GM23338 (cell line): ENCODE data around the gene CAV2.

Source experiments
- CREB1 ChIP-seq: fragments of 250-450 bp; sonication (Bioruptor Pico); IDR thresholded peaks from 2 replicates; pipeline ENCODE4 v1.5.0; 2020; ENCODE audit warnings: low read depth, mild to moderate bottlenecking, moderate library complexity
- EZH2 ChIP-seq: fragments of 200-600 bp; sonication (generic); IDR thresholded peaks from one replicate; pipeline ENCODE4 v1.8.0; 2017; ENCODE audit warnings: antibody characterized with exemption, mild to moderate bottlenecking, low read depth; ENCODE audit not compliant: unreplicated experiment
- EZH2phosphoT487 ChIP-seq: fragments of 200-600 bp; sonication (generic); IDR thresholded peaks from one replicate; pipeline ENCODE4 v1.8.1; 2018; ENCODE audit warnings: antibody characterized with exemption; ENCODE audit not compliant: unreplicated experiment
- JUNB ChIP-seq: IDR thresholded peaks from one replicate; pipeline ENCODE4 v1.6.1; 2016; ENCODE audit warnings: antibody characterized with exemption; ENCODE audit not compliant: unreplicated experiment
- NANOG ChIP-seq: IDR thresholded peaks from 2 replicates; pipeline ENCODE4 v1.6.1; 2016; ENCODE audit warnings: antibody characterized with exemption, borderline replicate concordance
- POLR2AphosphoS5 ChIP-seq: IDR thresholded peaks from 2 replicates; pipeline ENCODE4 v1.6.1; 2016; ENCODE audit warnings: antibody characterized with exemption, low read depth
- STAT1 ChIP-seq: IDR thresholded peaks from one replicate; pipeline ENCODE4 v1.6.1; 2016; ENCODE audit warnings: antibody characterized with exemption; ENCODE audit not compliant: unreplicated experiment
- ZNF114 ChIP-seq: fragments of 250-450 bp; sonication (Bioruptor Pico); IDR thresholded peaks from 2 replicates; pipeline ENCODE4 v1.5.0; 2020; ENCODE audit warnings: mild to moderate bottlenecking, moderate library complexity
- ZNF331 ChIP-seq: fragments of 250-450 bp; sonication (Bioruptor Pico); IDR thresholded peaks from 2 replicates; pipeline ENCODE4 v1.5.0; 2020; ENCODE audit warnings: low read depth, mild to moderate bottlenecking, moderate library complexity
- TF ChIP-seq, protein P1 (sequence below), 2 experiments: fragments of 200-600 bp in 1 of 2; sonication (generic) in 1 of 2; conservative IDR thresholded peaks; 2 replicates each; pipeline versions ENCODE4 v1.5.1 to v1.6.1; 2016 to 2017; ENCODE audit warnings: antibody characterized with exemption in 2 of 2, low read depth in 2 of 2, mild to moderate bottlenecking in 2 of 2, moderate library complexity in 1 of 2
- TF ChIP-seq, protein P2 (sequence below): IDR thresholded peaks from one replicate; pipeline ENCODE4 v1.6.1; 2018; ENCODE audit warnings: antibody characterized with exemption; ENCODE audit not compliant: unreplicated experiment
- TF ChIP-seq, protein P3 (sequence below): fragments of 250-450 bp; sonication (Bioruptor Pico); IDR thresholded peaks from 2 replicates; pipeline ENCODE4 v1.5.0; 2020; ENCODE audit warnings: mild to moderate bottlenecking, moderate library complexity
- TF ChIP-seq, protein P4 (sequence below): IDR thresholded peaks from 2 replicates; pipeline ENCODE4 v1.6.1; 2016; ENCODE audit warnings: antibody characterized with exemption

DNA sequence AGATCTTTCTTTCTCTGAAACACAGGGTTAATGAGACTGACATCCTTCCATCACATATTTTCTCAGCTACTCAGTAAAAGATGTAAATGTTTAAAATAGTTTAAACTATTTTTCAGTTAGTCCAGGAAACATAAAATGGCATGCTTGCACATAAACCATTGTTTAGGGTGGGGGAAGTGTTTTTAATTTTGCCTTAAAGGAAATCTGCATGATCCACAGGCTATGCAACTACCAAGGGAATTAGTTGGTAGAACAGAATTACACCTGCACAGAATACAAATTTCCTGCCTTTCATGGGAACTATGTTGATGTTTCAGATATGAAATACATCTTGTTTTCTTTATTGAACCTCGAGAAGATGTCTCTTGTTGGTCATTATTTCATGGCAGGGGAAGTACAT lies 35.9 kb downstream of the CAV2 start:
- TF ChIP-seq, protein P1, sequence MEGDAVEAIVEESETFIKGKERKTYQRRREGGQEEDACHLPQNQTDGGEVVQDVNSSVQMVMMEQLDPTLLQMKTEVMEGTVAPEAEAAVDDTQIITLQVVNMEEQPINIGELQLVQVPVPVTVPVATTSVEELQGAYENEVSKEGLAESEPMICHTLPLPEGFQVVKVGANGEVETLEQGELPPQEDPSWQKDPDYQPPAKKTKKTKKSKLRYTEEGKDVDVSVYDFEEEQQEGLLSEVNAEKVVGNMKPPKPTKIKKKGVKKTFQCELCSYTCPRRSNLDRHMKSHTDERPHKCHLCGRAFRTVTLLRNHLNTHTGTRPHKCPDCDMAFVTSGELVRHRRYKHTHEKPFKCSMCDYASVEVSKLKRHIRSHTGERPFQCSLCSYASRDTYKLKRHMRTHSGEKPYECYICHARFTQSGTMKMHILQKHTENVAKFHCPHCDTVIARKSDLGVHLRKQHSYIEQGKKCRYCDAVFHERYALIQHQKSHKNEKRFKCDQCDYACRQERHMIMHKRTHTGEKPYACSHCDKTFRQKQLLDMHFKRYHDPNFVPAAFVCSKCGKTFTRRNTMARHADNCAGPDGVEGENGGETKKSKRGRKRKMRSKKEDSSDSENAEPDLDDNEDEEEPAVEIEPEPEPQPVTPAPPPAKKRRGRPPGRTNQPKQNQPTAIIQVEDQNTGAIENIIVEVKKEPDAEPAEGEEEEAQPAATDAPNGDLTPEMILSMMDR (conservative IDR thresholded peaks at IDR 0.05; ENCODE audit: low read depth in 2 of 2), result no peak
- no peak for TF ChIP-seq EZH2
- no peak for TF ChIP-seq POLR2AphosphoS5
- TF ChIP-seq CREB1 (CRISPR knock-in tag), result no peak
- TF ChIP-seq, protein P2, sequence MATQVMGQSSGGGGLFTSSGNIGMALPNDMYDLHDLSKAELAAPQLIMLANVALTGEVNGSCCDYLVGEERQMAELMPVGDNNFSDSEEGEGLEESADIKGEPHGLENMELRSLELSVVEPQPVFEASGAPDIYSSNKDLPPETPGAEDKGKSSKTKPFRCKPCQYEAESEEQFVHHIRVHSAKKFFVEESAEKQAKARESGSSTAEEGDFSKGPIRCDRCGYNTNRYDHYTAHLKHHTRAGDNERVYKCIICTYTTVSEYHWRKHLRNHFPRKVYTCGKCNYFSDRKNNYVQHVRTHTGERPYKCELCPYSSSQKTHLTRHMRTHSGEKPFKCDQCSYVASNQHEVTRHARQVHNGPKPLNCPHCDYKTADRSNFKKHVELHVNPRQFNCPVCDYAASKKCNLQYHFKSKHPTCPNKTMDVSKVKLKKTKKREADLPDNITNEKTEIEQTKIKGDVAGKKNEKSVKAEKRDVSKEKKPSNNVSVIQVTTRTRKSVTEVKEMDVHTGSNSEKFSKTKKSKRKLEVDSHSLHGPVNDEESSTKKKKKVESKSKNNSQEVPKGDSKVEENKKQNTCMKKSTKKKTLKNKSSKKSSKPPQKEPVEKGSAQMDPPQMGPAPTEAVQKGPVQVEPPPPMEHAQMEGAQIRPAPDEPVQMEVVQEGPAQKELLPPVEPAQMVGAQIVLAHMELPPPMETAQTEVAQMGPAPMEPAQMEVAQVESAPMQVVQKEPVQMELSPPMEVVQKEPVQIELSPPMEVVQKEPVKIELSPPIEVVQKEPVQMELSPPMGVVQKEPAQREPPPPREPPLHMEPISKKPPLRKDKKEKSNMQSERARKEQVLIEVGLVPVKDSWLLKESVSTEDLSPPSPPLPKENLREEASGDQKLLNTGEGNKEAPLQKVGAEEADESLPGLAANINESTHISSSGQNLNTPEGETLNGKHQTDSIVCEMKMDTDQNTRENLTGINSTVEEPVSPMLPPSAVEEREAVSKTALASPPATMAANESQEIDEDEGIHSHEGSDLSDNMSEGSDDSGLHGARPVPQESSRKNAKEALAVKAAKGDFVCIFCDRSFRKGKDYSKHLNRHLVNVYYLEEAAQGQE, result no peak
- no peak for TF ChIP-seq EZH2phosphoT487
- no peak for TF ChIP-seq NANOG
- TF ChIP-seq, protein P3, sequence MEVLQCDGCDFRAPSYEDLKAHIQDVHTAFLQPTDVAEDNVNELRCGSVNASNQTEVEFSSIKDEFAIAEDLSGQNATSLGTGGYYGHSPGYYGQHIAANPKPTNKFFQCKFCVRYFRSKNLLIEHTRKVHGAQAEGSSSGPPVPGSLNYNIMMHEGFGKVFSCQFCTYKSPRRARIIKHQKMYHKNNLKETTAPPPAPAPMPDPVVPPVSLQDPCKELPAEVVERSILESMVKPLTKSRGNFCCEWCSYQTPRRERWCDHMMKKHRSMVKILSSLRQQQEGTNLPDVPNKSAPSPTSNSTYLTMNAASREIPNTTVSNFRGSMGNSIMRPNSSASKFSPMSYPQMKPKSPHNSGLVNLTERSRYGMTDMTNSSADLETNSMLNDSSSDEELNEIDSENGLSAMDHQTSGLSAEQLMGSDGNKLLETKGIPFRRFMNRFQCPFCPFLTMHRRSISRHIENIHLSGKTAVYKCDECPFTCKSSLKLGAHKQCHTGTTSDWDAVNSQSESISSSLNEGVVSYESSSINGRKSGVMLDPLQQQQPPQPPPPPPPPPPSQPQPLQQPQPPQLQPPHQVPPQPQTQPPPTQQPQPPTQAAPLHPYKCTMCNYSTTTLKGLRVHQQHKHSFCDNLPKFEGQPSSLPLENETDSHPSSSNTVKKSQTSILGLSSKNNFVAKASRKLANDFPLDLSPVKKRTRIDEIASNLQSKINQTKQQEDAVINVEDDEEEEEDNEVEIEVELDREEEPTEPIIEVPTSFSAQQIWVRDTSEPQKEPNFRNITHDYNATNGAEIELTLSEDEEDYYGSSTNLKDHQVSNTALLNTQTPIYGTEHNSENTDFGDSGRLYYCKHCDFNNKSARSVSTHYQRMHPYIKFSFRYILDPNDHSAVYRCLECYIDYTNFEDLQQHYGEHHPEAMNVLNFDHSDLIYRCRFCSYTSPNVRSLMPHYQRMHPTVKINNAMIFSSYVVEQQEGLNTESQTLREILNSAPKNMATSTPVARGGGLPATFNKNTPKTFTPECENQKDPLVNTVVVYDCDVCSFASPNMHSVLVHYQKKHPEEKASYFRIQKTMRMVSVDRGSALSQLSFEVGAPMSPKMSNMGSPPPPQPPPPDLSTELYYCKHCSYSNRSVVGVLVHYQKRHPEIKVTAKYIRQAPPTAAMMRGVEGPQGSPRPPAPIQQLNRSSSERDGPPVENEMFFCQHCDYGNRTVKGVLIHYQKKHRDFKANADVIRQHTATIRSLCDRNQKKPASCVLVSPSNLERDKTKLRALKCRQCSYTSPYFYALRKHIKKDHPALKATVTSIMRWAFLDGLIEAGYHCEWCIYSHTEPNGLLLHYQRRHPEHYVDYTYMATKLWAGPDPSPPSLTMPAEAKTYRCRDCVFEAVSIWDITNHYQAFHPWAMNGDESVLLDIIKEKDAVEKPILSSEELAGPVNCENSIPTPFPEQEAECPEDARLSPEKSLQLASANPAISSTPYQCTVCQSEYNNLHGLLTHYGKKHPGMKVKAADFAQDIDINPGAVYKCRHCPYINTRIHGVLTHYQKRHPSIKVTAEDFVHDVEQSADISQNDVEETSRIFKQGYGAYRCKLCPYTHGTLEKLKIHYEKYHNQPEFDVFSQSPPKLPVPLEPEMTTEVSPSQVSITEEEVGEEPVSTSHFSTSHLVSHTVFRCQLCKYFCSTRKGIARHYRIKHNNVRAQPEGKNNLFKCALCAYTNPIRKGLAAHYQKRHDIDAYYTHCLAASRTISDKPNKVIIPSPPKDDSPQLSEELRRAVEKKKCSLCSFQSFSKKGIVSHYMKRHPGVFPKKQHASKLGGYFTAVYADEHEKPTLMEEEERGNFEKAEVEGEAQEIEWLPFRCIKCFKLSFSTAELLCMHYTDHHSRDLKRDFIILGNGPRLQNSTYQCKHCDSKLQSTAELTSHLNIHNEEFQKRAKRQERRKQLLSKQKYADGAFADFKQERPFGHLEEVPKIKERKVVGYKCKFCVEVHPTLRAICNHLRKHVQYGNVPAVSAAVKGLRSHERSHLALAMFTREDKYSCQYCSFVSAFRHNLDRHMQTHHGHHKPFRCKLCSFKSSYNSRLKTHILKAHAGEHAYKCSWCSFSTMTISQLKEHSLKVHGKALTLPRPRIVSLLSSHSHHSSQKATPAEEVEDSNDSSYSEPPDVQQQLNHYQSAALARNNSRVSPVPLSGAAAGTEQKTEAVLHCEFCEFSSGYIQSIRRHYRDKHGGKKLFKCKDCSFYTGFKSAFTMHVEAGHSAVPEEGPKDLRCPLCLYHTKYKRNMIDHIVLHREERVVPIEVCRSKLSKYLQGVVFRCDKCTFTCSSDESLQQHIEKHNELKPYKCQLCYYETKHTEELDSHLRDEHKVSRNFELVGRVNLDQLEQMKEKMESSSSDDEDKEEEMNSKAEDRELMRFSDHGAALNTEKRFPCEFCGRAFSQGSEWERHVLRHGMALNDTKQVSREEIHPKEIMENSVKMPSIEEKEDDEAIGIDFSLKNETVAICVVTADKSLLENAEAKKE (CRISPR knock-in tag), result no peak
- no peak for TF ChIP-seq JUNB
- TF ChIP-seq STAT1, result no peak
- TF ChIP-seq, protein P4, sequence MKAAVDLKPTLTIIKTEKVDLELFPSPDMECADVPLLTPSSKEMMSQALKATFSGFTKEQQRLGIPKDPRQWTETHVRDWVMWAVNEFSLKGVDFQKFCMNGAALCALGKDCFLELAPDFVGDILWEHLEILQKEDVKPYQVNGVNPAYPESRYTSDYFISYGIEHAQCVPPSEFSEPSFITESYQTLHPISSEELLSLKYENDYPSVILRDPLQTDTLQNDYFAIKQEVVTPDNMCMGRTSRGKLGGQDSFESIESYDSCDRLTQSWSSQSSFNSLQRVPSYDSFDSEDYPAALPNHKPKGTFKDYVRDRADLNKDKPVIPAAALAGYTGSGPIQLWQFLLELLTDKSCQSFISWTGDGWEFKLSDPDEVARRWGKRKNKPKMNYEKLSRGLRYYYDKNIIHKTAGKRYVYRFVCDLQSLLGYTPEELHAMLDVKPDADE, result no peak
- no peak for TF ChIP-seq ZNF331 (CRISPR knock-in tag)
- no peak for TF ChIP-seq ZNF114 (CRISPR knock-in tag)
